GM12878 (cell line): ENCODE results near the gene DPM3. TPM values are rescaled to one million over a fixed set of nuclear protein-coding genes. Genes with fewer than 3 reads are reported as not detected.

Source experiments
- ATAC-seq: fragments of 200-7000 bp; cut with Tn5 transposase; 3 replicates; pipeline ENCODE4 v1.9.1; 2020; ENCODE audit warnings: mild to moderate bottlenecking, moderate library complexity
- BruUV-seq: library from RNA; stranded (reverse); fragments of 400-500 nt; replicated peaks from 2 replicates; lab custom pipeline; 2021; lab: Mats Ljungman, UMichigan
- CTCF ChIA-PET: fragments of 300-600 bp; sonication (Branson Sonifier 250); formaldehyde crosslinking; extraction: SDS; loops from one replicate; lab custom pipeline; 2021; ENCODE audit warnings: inconsistent platforms; lab: Yijun Ruan, JAX
- POLR2A ChIA-PET: fragments of 350-600 bp; formaldehyde crosslinking; extraction: SDS; loops from one replicate; lab custom pipeline; 2021; ENCODE audit warnings: inconsistent platforms; lab: Charles Lee
- RAD21 ChIA-PET: fragments of 300-600 bp; sonication (Branson Sonifier 250); formaldehyde crosslinking; loops from one replicate; lab custom pipeline; 2023; ENCODE audit warnings: antibody characterized with exemption; ENCODE audit not compliant: unreplicated experiment; lab: Charles Lee
- SMC1A ChIA-PET: fragments of 300-600 bp; sonication (Branson Sonifier 250); formaldehyde crosslinking; loops from one replicate; lab custom pipeline; 2023; ENCODE audit not compliant: unreplicated experiment, uncharacterized antibody; lab: Charles Lee
- DNase-seq: peaks from one replicate; pipeline ENCODE4 v3.0.0-alpha.2; 2011; ENCODE audit warnings: low read depth, low spot score
- FAIRE-seq: peaks from 3 replicates; lab custom pipeline; 2011; peaks lifted over from hg19 to GRCh38; lab: Jason Lieb, UNC
- H2AFZ ChIP-seq: 2 replicates; pipeline ENCODE4 v1.6.0; 2011; ENCODE audit warnings: low read depth, low read length, control low read depth; ENCODE audit not compliant: control insufficient read depth
- H3K27ac ChIP-seq: 2 replicates; pipeline ENCODE4 v1.5.1; 2011; ENCODE audit warnings: control low read depth; ENCODE audit not compliant: control insufficient read depth, insufficient read depth
- H3K27me3 ChIP-seq, 2 experiments: replicated peaks in 1 of 2; 2 replicates each; pipeline versions ENCODE4 v1.6.0 to v1.6.1; 2011; ENCODE audit warnings: low read length in 1 of 2; ENCODE audit not compliant: control insufficient read depth in 2 of 2, insufficient read depth in 2 of 2
- H3K36me3 ChIP-seq, 2 experiments: 2 replicates each; pipeline ENCODE4 v1.5.1; 2011; ENCODE audit warnings: low read length in 1 of 2; ENCODE audit not compliant: control insufficient read depth in 2 of 2, insufficient read depth in 2 of 2
- H3K4me1 ChIP-seq: 2 replicates; pipeline ENCODE4 v1.6.1; 2011; ENCODE audit warnings: mild to moderate bottlenecking, low read length, moderate library complexity, mixed read lengths; ENCODE audit not compliant: control insufficient read depth, insufficient read depth
- H3K4me2 ChIP-seq: 2 replicates; pipeline ENCODE4 v1.6.0; 2011; ENCODE audit warnings: control low read depth; ENCODE audit not compliant: control insufficient read depth, insufficient read depth
- H3K4me3 ChIP-seq: fragments of 200-600 bp; sonication (generic); 2 replicates; pipeline ENCODE4 v1.5.1; 2016
- H3K79me2 ChIP-seq: 2 replicates; pipeline ENCODE4 v1.6.0; 2011; ENCODE audit warnings: low read length; ENCODE audit not compliant: control insufficient read depth, insufficient read depth
- H3K9ac ChIP-seq: 2 replicates; pipeline ENCODE4 v1.8.0; 2011; ENCODE audit warnings: low read length, control low read depth, mixed read lengths; ENCODE audit not compliant: control insufficient read depth, insufficient read depth
- H3K9me3 ChIP-seq: replicated peaks from 3 replicates; pipeline ENCODE4 v1.5.1; 2011; ENCODE audit warnings: mild to moderate bottlenecking, low read length; ENCODE audit not compliant: control insufficient read depth, insufficient read depth
- H4K20me1 ChIP-seq: 2 replicates; pipeline ENCODE4 v1.6.0; 2011; ENCODE audit not compliant: control insufficient read depth, insufficient read depth
- BCL11A ChIP-seq: IDR thresholded peaks from 2 replicates; pipeline ENCODE4 v1.6.1; 2011; ENCODE audit warnings: low read depth, low read length
- CHD1 ChIP-seq: IDR thresholded peaks from 2 replicates; pipeline ENCODE4 v1.6.1; 2012; ENCODE audit warnings: low read depth, low read length, improper control_type of control experiment
- FOS ChIP-seq: IDR thresholded peaks from 3 replicates; pipeline ENCODE4 v1.6.1; 2011; ENCODE audit warnings: borderline replicate concordance; ENCODE audit not compliant: insufficient read length; ENCODE audit errors: extremely low read depth
- WGBS: methylation state at CpG from one replicate; pipeline ENCODE4 v1.1.6; 2016; ENCODE audit warnings: low lambda C conversion rate; ENCODE audit not compliant: insufficient replicate concordance, insufficient coverage; ENCODE audit errors: missing lambda C conversion rate; 5-methylcytosine and 5-hydroxymethylcytosine counted together
- in situ Hi-C: fragments of 300-500 bp; cut with MboI; formaldehyde crosslinking; loops from 9 replicates; pipeline ENCODE4 v1.14.3; 2018; ENCODE audit warnings: mixed read lengths
- intact Hi-C: fragments of 100-400 bp; cut with micrococcal nuclease; formaldehyde crosslinking; loops from one replicate; pipeline ENCODE4 v1.14.2; 2022; ENCODE audit not compliant: unreplicated experiment
- polyA plus RNA-seq, 11 experiments: library from polyadenylated mRNA; depleted of rRNA in 4 of 11; unstranded in 6 of 11; stranded (reverse) in 5 of 11; fragments of >200 nt; fragmentation: Nextera tagmentation in 4 of 11; fragmentation: Illumina TruSeq in 1 of 11; extraction: Ambion mirVana in 4 of 11; extraction: Trizol in 1 of 11; gene quantifications; 1 replicate in 1 of 11; 2 replicates in 10 of 11; pipeline versions ENCODE4 v1.2.1 to v1.2.3, GENCODE V29; 2011 to 2016; ENCODE audit warnings: inconsistent platforms in 2 of 11, missing spikeins in 2 of 11, low read depth in 1 of 11
- total RNA-seq, 4 experiments: library from RNA; depleted of rRNA in 3 of 4; stranded (reverse); fragments of >200 nt in 3 of 4; fragmentation: Illumina TruSeq in 1 of 4; extraction: Trizol in 1 of 4; gene quantifications; 2 replicates each; pipeline versions ENCODE4 v1.2.1 to v1.2.3, GENCODE V29; 2013 to 2021
- TF ChIP-seq, protein P1 (sequence below): fragments of 450-650 bp; IDR thresholded peaks from 2 replicates; pipeline ENCODE4 v1.6.1; 2016; ENCODE audit warnings: mild to moderate bottlenecking, moderate library complexity, borderline replicate concordance
- TF ChIP-seq, protein P2 (sequence below): fragments of 450-650 bp; formaldehyde crosslinking; IDR thresholded peaks from 2 replicates; pipeline ENCODE4 v1.5.0; 2022; ENCODE audit warnings: mild to moderate bottlenecking, missing genetic modification characterization
- TF ChIP-seq, protein P3 (sequence below): fragments of 450-650 bp; formaldehyde crosslinking; IDR thresholded peaks from 2 replicates; pipeline ENCODE4 v1.4.0; 2020; ENCODE audit warnings: mild to moderate bottlenecking, moderate library complexity

Gene DPM3
- total and polyA plus RNA-seq, 10 of the 15 experiments (the other 5 are each of a cell fraction or from before 2014, with no cell fraction given), result 5.9 to 78.7 (median 25.7) TPM

DNA sequence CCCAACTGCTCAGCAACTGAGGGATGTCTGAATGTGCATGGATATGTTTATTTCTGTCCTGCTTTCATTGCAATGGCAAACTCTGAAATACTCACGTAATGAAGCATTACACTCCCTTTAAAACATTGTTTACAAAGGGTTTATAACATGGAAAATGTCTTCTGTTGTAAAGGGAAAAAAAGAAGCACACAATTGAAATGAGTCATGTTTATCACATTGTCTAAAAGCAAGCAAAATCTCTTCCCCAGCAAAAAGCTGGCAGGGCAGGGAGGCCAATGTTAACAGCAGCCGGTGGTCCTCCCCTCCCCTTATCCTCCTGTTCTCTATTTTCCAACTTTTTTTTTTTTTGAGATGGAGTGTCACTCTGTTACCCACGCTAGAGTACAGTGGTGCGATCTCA lies 16.5 kb downstream of the DPM3 start (continued):
- TF ChIP-seq, protein P1, sequence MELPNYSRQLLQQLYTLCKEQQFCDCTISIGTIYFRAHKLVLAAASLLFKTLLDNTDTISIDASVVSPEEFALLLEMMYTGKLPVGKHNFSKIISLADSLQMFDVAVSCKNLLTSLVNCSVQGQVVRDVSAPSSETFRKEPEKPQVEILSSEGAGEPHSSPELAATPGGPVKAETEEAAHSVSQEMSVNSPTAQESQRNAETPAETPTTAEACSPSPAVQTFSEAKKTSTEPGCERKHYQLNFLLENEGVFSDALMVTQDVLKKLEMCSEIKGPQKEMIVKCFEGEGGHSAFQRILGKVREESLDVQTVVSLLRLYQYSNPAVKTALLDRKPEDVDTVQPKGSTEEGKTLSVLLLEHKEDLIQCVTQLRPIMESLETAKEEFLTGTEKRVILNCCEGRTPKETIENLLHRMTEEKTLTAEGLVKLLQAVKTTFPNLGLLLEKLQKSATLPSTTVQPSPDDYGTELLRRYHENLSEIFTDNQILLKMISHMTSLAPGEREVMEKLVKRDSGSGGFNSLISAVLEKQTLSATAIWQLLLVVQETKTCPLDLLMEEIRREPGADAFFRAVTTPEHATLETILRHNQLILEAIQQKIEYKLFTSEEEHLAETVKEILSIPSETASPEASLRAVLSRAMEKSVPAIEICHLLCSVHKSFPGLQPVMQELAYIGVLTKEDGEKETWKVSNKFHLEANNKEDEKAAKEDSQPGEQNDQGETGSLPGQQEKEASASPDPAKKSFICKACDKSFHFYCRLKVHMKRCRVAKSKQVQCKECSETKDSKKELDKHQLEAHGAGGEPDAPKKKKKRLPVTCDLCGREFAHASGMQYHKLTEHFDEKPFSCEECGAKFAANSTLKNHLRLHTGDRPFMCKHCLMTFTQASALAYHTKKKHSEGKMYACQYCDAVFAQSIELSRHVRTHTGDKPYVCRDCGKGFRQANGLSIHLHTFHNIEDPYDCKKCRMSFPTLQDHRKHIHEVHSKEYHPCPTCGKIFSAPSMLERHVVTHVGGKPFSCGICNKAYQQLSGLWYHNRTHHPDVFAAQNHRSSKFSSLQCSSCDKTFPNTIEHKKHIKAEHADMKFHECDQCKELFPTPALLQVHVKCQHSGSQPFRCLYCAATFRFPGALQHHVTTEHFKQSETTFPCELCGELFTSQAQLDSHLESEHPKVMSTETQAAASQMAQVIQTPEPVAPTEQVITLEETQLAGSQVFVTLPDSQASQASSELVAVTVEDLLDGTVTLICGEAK, result no peak
- TF ChIP-seq, protein P2, sequence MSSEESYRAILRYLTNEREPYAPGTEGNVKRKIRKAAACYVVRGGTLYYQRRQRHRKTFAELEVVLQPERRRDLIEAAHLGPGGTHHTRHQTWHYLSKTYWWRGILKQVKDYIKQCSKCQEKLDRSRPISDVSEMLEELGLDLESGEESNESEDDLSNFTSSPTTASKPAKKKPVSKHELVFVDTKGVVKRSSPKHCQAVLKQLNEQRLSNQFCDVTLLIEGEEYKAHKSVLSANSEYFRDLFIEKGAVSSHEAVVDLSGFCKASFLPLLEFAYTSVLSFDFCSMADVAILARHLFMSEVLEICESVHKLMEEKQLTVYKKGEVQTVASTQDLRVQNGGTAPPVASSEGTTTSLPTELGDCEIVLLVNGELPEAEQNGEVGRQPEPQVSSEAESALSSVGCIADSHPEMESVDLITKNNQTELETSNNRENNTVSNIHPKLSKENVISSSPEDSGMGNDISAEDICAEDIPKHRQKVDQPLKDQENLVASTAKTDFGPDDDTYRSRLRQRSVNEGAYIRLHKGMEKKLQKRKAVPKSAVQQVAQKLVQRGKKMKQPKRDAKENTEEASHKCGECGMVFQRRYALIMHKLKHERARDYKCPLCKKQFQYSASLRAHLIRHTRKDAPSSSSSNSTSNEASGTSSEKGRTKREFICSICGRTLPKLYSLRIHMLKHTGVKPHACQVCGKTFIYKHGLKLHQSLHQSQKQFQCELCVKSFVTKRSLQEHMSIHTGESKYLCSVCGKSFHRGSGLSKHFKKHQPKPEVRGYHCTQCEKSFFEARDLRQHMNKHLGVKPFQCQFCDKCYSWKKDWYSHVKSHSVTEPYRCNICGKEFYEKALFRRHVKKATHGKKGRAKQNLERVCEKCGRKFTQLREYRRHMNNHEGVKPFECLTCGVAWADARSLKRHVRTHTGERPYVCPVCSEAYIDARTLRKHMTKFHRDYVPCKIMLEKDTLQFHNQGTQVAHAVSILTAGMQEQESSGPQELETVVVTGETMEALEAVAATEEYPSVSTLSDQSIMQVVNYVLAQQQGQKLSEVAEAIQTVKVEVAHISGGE (CRISPR knock-in tag), result no peak
- TF ChIP-seq, all 136 proteins: peak for 0

DNA sequence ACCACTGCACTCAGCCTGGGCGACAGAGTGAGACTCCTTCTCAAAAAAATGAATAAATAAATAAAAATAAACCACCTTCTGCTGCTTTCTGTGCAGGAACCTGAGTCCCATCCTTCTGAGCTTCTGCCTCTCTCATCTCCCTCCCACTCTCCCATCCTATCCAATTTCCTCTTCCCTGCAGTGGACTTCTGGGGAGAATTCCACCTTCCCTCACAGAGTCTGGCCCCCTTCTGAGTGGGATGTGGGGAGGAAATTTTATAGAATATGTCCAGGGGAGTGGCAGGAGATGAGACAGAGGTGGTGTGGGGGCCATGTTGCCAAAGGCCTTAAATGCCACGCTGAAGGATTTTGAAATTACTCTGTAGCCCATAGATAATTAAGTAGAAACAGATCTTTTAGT lies 18.0 kb downstream of the DPM3 start:
- peaks cover 3 to 11% of the 10 kb centered on the region in 2 experiments for H3K27me3 ChIP-seq
- no peaks in the 10 kb centered on the region for H3K79me2 ChIP-seq
- H3K9me3 ChIP-seq, result no peaks in the 10 kb centered on the region
- peaks cover 10% of the 10 kb centered on the region for H3K4me1 ChIP-seq
- in situ Hi-C loops, result no loop called here
- ChIA-PET RAD21 (no interaction called here), POLR2A (no interaction called here), CTCF (interaction anchor here (0.6 to 1.6 kb wide), 5 partner anchors 31 to 382 kb away, joined by 3 to 5 read pairs (median 4); no protein-coding TSS in a partner anchor), SMC1A (interaction anchor here (0.8 to 1.2 kb wide), 2 partner anchors 27 to 51 kb away, joined by 4 read pairs; partner anchors contain the start of gene KRTCAP2)
- DNase-seq (no peak), ATAC-seq (no peak), FAIRE-seq (no peak)
- H4K20me1 ChIP-seq, result no peaks in the 10 kb centered on the region
- WGBS, result 22% methylated on average over 2 of the region's 2 CpGs
- intact Hi-C loops, result no loop called here
- H2AFZ ChIP-seq, result no peak overlapping the region
- H3K9ac ChIP-seq, result no peak overlapping the region
- H3K36me3 ChIP-seq, result no peaks in the 10 kb centered on the region
- H3K4me3 ChIP-seq, result no peak overlapping the region
- H3K4me2 ChIP-seq, result no peak overlapping the region
- no peak for TF ChIP-seq FOS
- TF ChIP-seq, protein P3, sequence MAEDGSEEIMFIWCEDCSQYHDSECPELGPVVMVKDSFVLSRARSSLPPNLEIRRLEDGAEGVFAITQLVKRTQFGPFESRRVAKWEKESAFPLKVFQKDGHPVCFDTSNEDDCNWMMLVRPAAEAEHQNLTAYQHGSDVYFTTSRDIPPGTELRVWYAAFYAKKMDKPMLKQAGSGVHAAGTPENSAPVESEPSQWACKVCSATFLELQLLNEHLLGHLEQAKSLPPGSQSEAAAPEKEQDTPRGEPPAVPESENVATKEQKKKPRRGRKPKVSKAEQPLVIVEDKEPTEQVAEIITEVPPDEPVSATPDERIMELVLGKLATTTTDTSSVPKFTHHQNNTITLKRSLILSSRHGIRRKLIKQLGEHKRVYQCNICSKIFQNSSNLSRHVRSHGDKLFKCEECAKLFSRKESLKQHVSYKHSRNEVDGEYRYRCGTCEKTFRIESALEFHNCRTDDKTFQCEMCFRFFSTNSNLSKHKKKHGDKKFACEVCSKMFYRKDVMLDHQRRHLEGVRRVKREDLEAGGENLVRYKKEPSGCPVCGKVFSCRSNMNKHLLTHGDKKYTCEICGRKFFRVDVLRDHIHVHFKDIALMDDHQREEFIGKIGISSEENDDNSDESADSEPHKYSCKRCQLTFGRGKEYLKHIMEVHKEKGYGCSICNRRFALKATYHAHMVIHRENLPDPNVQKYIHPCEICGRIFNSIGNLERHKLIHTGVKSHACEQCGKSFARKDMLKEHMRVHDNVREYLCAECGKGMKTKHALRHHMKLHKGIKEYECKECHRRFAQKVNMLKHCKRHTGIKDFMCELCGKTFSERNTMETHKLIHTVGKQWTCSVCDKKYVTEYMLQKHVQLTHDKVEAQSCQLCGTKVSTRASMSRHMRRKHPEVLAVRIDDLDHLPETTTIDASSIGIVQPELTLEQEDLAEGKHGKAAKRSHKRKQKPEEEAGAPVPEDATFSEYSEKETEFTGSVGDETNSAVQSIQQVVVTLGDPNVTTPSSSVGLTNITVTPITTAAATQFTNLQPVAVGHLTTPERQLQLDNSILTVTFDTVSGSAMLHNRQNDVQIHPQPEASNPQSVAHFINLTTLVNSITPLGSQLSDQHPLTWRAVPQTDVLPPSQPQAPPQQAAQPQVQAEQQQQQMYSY (CRISPR knock-in tag), result no peak
- TF ChIP-seq BCL11A, result no peak
- no peak for TF ChIP-seq CHD1
- H3K27ac ChIP-seq, result no peak overlapping the region
- BruUV-seq, result no TSS peak
